ENCODE measurements around the gene ONECUT3. TPM values are rescaled to one million over a fixed set of nuclear protein-coding genes. Genes with fewer than 3 reads are reported as not detected.

Gene ONECUT3
- total and polyA plus RNA-seq, 4 donors = not detected

DNA sequence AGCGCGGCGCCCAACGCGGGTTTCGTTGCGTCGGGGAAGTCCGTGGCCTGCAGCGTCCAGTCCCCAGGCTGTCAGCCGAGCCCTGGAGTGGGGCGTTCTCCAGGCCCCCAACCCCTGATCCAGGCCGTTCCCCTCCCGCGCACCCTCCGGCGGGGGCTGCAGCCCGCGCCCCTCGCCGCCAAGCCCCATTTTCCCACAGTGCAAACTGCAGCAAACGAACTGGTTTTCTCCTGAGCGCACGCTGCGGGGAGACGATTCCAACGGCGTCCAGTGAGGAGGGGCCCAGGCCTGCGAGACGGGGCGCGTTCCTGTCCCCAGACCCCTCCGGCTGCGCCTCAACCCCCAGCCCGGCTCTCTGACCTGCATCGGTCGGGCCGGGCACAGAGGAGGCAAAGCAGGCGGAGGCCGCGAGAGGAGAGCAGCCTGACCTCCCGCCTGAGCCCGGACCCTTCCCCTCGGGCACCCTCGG, 4.4 kb upstream of the ONECUT3 start:
- 3% methylated on average over 45 of the region's 45 CpGs for WGBS
- peaks cover 0 to 13% (median 9%) of the 10 kb centered on the region in 4 donors for H3K4me1 ChIP-seq (ENCODE audit: control insufficient read depth in 4 of 4, insufficient read depth in 4 of 4, low read length in 3 of 4)
- H3K9me3 ChIP-seq (ENCODE audit: control insufficient read depth in 4 of 4, low read length in 3 of 4) = no peaks in the 10 kb centered on the region
- no peaks in the 10 kb centered on the region for H3K36me3 ChIP-seq (ENCODE audit: control insufficient read depth in 4 of 4, insufficient read depth in 3 of 4, low read depth in 1 of 4, low read length in 3 of 4)
- peaks cover 6 to 30% (median 12%) of the 10 kb centered on the region in 4 donors for H3K27me3 ChIP-seq (ENCODE audit: control insufficient read depth in 4 of 4, insufficient read depth in 4 of 4, low read length in 3 of 4)
- no peak overlapping the region for H3K4me3 ChIP-seq (ENCODE audit: low read depth in 1 of 3, low read length in 3 of 3)
- no peak overlapping the region for H3K27ac ChIP-seq (ENCODE audit: low read depth in 1 of 2, low read length in 2 of 2)
- no peak for DNase-seq (ENCODE audit: low spot score)
- H3K9ac ChIP-seq (ENCODE audit: low read depth in 1 of 2, low read length in 2 of 2) = no peak overlapping the region
- TF ChIP-seq HNF4G (IDR thresholded peaks at IDR 0.05) = no peak
- TF ChIP-seq GABPA (IDR thresholded peaks at IDR 0.05 in 1 of 2, conservative IDR thresholded peaks at IDR 0.05 in 1 of 2) = no peak
- no peak for TF ChIP-seq EGR1 (IDR thresholded peaks at IDR 0.05; ENCODE audit: low read depth in 2 of 2)
- no peak for TF ChIP-seq JUND (IDR thresholded peaks at IDR 0.05)
- TF ChIP-seq YY1 (IDR thresholded peaks at IDR 0.05) = no peak
- no peak for TF ChIP-seq FOXA2 (IDR thresholded peaks at IDR 0.05)
- TF ChIP-seq SP1 (IDR thresholded peaks at IDR 0.05) = no peak
- no peak for TF ChIP-seq FOXA1 (IDR thresholded peaks at IDR 0.05)
- TF ChIP-seq CTCF (IDR thresholded peaks at IDR 0.05; ENCODE audit: low read depth, low read length, missing input control) = no peak
- no peak for TF ChIP-seq ZBTB33 (IDR thresholded peaks at IDR 0.05)
- TF ChIP-seq, protein P1, sequence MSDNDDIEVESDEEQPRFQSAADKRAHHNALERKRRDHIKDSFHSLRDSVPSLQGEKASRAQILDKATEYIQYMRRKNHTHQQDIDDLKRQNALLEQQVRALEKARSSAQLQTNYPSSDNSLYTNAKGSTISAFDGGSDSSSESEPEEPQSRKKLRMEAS (IDR thresholded peaks at IDR 0.05) = no peak
- TF ChIP-seq ATF3 (IDR thresholded peaks at IDR 0.05) = no peak

GRCh38 chr19:1749373-1750342, 3.6 kb upstream of the ONECUT3 start:
- no peak overlapping the region for H3K27ac ChIP-seq (ENCODE audit: low read depth in 1 of 2, low read length in 2 of 2)
- no peaks in the 10 kb centered on the region for H3K36me3 ChIP-seq (ENCODE audit: control insufficient read depth in 4 of 4, insufficient read depth in 3 of 4, low read depth in 1 of 4, low read length in 3 of 4)
- 3% methylated on average over 99 of the region's 99 CpGs for WGBS
- no peak for DNase-seq (ENCODE audit: low spot score)
- no peak overlapping the region for H3K9ac ChIP-seq (ENCODE audit: low read depth in 1 of 2, low read length in 2 of 2)
- no peak overlapping the region for H3K4me3 ChIP-seq (ENCODE audit: low read depth in 1 of 3, low read length in 3 of 3)
- peaks cover 2 to 16% (median 12%) of the 10 kb centered on the region in 4 donors for H3K4me1 ChIP-seq (ENCODE audit: control insufficient read depth in 4 of 4, insufficient read depth in 4 of 4, low read length in 3 of 4)
- peaks cover 6 to 34% (median 12%) of the 10 kb centered on the region in 4 donors for H3K27me3 ChIP-seq (ENCODE audit: control insufficient read depth in 4 of 4, insufficient read depth in 4 of 4, low read length in 3 of 4)
- no peaks in the 10 kb centered on the region for H3K9me3 ChIP-seq (ENCODE audit: control insufficient read depth in 4 of 4, low read length in 3 of 4)
- no peak for TF ChIP-seq GABPA (IDR thresholded peaks at IDR 0.05 in 1 of 2, conservative IDR thresholded peaks at IDR 0.05 in 1 of 2)
- TF ChIP-seq YY1 (IDR thresholded peaks at IDR 0.05) = no peak
- TF ChIP-seq, protein P1 (IDR thresholded peaks at IDR 0.05) = no peak
- no peak for TF ChIP-seq EGR1 (IDR thresholded peaks at IDR 0.05; ENCODE audit: low read depth in 2 of 2)
- TF ChIP-seq FOXA2 (IDR thresholded peaks at IDR 0.05) = no peak
- no peak for TF ChIP-seq RAD21 (IDR thresholded peaks at IDR 0.05)
- TF ChIP-seq RXRA (IDR thresholded peaks at IDR 0.05) = no peak
- TF ChIP-seq ZBTB33 (IDR thresholded peaks at IDR 0.05) = no peak
- TF ChIP-seq ATF3 (IDR thresholded peaks at IDR 0.05) = no peak
- no peak for TF ChIP-seq NR2F2 (IDR thresholded peaks at IDR 0.05)
- TF ChIP-seq CTCF (IDR thresholded peaks at IDR 0.05; ENCODE audit: low read depth, low read length, missing input control) = no peak

Measured in liver (tissue), 9 donors.